Breast epithelium (tissue), 4 donors: ENCODE measurements around the gene LEPROT. TPM values are rescaled to one million over a fixed set of nuclear protein-coding genes. Genes with fewer than 3 reads are reported as not detected.

Experiments
- DNase-seq, 2 donors: peaks; one replicate each; pipeline ENCODE4 v3.0.0-alpha.2; 2019; ENCODE audit warnings: low spot score in 2 of 2
- H3K27ac ChIP-seq, 2 donors: fragments of 200-600 bp; sonication (generic) in 1 of 2; one replicate each; pipeline ENCODE4 v1.5.1; 2016 to 2019; ENCODE audit warnings: mild to moderate bottlenecking in 1 of 2
- H3K27me3 ChIP-seq, 2 donors: fragments of 200-600 bp; sonication (generic) in 1 of 2; one replicate each; pipeline versions ENCODE4 v1.5.1 to v1.6.0; 2017 to 2019; ENCODE audit warnings: control low read depth in 1 of 2, mild to moderate bottlenecking in 1 of 2
- H3K36me3 ChIP-seq: fragments of 200-600 bp; one replicate; pipeline ENCODE4 v1.5.1; 2019
- H3K4me1 ChIP-seq, 2 donors: fragments of 200-600 bp; sonication (generic); one replicate each; pipeline ENCODE4 v1.5.1; 2016 to 2019; ENCODE audit warnings: control low read depth in 1 of 2
- H3K4me3 ChIP-seq, 3 donors: fragments of 200-600 bp; sonication (generic); 1 replicate in 2 of 3; 2 replicates in 1 of 3; pipeline ENCODE4 v1.5.1; 2016 to 2019; ENCODE audit warnings: mild to moderate bottlenecking in 3 of 3, moderate library complexity in 2 of 3
- H3K9me3 ChIP-seq, 2 donors: fragments of 200-600 bp; sonication (generic) in 1 of 2; one replicate each; pipeline ENCODE4 v1.5.1; 2016 to 2019; ENCODE audit warnings: control low read depth in 1 of 2
- POLR2A ChIP-seq: fragments of 450-650 bp; IDR thresholded peaks from one replicate; pipeline ENCODE4 v1.6.1; 2016; ENCODE audit warnings: antibody characterized with exemption, mild to moderate bottlenecking, moderate library complexity
- POLR2AphosphoS5 ChIP-seq, 3 donors: sonication (generic); formaldehyde crosslinking; IDR thresholded peaks; one replicate each; pipeline ENCODE4 v1.6.1; 2017; ENCODE audit warnings: antibody characterized with exemption in 3 of 3
- intact Hi-C: fragments of 100-400 bp; cut with DNase I; formaldehyde crosslinking; loops from one replicate; pipeline ENCODE4 v1.15.1; 2023; ENCODE audit warnings: low total_unique reads
- total RNA-seq, 3 donors: library from RNA; depleted of rRNA; stranded (reverse); fragments of >200 nt; gene quantifications; one replicate each; pipeline ENCODE4 v1.1.0, GENCODE V29; 2016
- TF ChIP-seq, protein P1 (sequence below), 3 donors: fragments of 450-650 bp; IDR thresholded peaks; one replicate each; pipeline ENCODE4 v1.5.1; 2016 to 2017; ENCODE audit warnings: antibody characterized with exemption in 3 of 3, mild to moderate bottlenecking in 3 of 3, moderate library complexity in 3 of 3

The LEPROT gene
- total RNA-seq, 3 donors from 2014 or later, result 71.1 to 103 (median 75.5) TPM

- no peak overlapping the region for H3K27ac ChIP-seq
- H3K4me3 ChIP-seq, result no peak overlapping the region
- H3K4me1 ChIP-seq, result peaks cover 0 to 7% of the 10 kb centered on the region in 2 donors
- H3K27me3 ChIP-seq, result no peaks in the 10 kb centered on the region
- TF ChIP-seq POLR2A (no peak), POLR2AphosphoS5 (IDR thresholded peaks at IDR 0.05) (no peak)
- TF ChIP-seq, protein P1, sequence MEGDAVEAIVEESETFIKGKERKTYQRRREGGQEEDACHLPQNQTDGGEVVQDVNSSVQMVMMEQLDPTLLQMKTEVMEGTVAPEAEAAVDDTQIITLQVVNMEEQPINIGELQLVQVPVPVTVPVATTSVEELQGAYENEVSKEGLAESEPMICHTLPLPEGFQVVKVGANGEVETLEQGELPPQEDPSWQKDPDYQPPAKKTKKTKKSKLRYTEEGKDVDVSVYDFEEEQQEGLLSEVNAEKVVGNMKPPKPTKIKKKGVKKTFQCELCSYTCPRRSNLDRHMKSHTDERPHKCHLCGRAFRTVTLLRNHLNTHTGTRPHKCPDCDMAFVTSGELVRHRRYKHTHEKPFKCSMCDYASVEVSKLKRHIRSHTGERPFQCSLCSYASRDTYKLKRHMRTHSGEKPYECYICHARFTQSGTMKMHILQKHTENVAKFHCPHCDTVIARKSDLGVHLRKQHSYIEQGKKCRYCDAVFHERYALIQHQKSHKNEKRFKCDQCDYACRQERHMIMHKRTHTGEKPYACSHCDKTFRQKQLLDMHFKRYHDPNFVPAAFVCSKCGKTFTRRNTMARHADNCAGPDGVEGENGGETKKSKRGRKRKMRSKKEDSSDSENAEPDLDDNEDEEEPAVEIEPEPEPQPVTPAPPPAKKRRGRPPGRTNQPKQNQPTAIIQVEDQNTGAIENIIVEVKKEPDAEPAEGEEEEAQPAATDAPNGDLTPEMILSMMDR (IDR thresholded peaks at IDR 0.05), result no peak
- intact Hi-C loops, result no loop called here
- DNase-seq, result no peak
- H3K9me3 ChIP-seq, result no peaks in the 10 kb centered on the region
- no peaks in the 10 kb centered on the region for H3K36me3 ChIP-seq
These were observed 12.4 kb downstream of the LEPROT start for GRCh38 chr1:65432918-65433317.

DNA sequence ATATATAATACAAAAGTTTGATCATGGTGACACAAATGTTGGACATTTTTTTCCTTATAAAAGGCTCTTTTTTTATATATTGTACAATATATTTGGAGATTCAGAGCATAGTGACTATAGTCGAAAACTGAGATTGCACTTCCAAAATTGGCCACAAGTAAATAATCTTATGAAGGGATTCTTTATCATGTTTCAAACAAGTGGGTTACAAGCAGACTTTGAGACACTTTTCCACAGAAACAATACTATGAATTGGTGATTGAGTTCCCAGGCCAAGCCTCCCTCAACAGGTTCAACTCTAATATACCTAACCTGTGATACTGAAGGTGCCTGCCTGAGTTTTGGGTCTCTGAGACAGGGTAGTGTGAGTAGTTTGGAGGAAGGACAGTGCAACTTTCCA lies 13.8 kb downstream of the LEPROT start:
- TF ChIP-seq POLR2A, result no peak
- TF ChIP-seq, protein P1 (IDR thresholded peaks at IDR 0.05), result peak in 1 of 3 donors; percentile 20
- no peaks in the 10 kb centered on the region for H3K9me3 ChIP-seq
- intact Hi-C loops, result no loop called here

GRCh38 chr1:65434760-65435159 lies 14.3 kb downstream of the LEPROT start:
- H3K27ac ChIP-seq, result peak overlapping the region; percentile 10 to 27
- H3K9me3 ChIP-seq, result no peaks in the 10 kb centered on the region
- H3K4me1 ChIP-seq, result peaks cover 0 to 7% of the 10 kb centered on the region in 2 donors
- TF ChIP-seq POLR2A, result no peak
- TF ChIP-seq, protein P1 (IDR thresholded peaks at IDR 0.05), result no peak
- TF ChIP-seq POLR2AphosphoS5 (IDR thresholded peaks at IDR 0.05), result no peak
- DNase-seq, result no peak
- H3K36me3 ChIP-seq, result no peaks in the 10 kb centered on the region
- intact Hi-C loops, result no loop called here
- no peak overlapping the region for H3K4me3 ChIP-seq
- no peaks in the 10 kb centered on the region for H3K27me3 ChIP-seq

More for the DNA sequence above, 13.8 kb downstream of the LEPROT start:
- DNase-seq, result no peak
- no peaks in the 10 kb centered on the region for H3K27me3 ChIP-seq
- H3K27ac ChIP-seq, result peak overlapping the region; percentile 10 to 27
- no peak overlapping the region for H3K4me3 ChIP-seq
- no peaks in the 10 kb centered on the region for H3K36me3 ChIP-seq
- peaks cover 0 to 7% of the 10 kb centered on the region in 2 donors for H3K4me1 ChIP-seq

GRCh38 chr1:65435987-65436386 lies 15.5 kb downstream of the LEPROT start:
- no peak for DNase-seq
- H3K36me3 ChIP-seq, result no peaks in the 10 kb centered on the region
- H3K27me3 ChIP-seq, result no peaks in the 10 kb centered on the region
- H3K9me3 ChIP-seq, result no peaks in the 10 kb centered on the region
- peak overlapping the region in 1 of 2 donors; percentile 17 for H3K27ac ChIP-seq
- H3K4me1 ChIP-seq, result peaks cover 0 to 4% of the 10 kb centered on the region in 2 donors
- TF ChIP-seq, protein P1 (IDR thresholded peaks at IDR 0.05), result no peak
- TF ChIP-seq POLR2AphosphoS5 (IDR thresholded peaks at IDR 0.05) (no peak), POLR2A (no peak)
- no peak overlapping the region for H3K4me3 ChIP-seq
- intact Hi-C loops, result no loop called here

DNA sequence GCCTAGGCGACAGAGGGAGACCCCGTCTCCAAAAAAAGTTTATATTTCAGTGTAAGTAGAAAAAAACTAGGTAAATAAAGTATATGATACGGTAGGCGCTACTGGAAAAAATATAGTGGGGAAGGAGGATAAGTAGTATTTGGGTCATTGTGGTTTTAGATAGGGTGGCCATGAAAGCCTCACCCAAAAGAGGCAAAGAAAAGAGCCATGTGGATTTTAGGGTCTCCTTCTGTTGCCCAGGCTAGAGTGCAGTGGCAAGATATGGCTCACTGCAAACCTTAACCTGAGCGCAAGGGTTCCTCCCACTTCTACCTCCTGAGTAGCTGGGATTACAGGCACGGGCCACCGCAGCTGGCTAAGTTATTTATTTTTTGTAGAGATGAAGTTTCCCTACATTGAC lies 17.1 kb downstream of the LEPROT start:
- no peak for DNase-seq
- Histone ChIP-seq H3K4me3 (no peak overlapping the region), H3K27me3 (no peaks in the 10 kb centered on the region), H3K27ac (no peak overlapping the region), H3K36me3 (no peaks in the 10 kb centered on the region), H3K4me1 (peaks cover 0 to 4% of the 10 kb centered on the region in 2 donors), H3K9me3 (no peaks in the 10 kb centered on the region)
- intact Hi-C loops, result no loop called here
- TF ChIP-seq POLR2AphosphoS5 (IDR thresholded peaks at IDR 0.05), result no peak
- TF ChIP-seq POLR2A, result no peak
- TF ChIP-seq, protein P1 (IDR thresholded peaks at IDR 0.05), result no peak
